ENCODE results near the gene PSMB7. TPM values are rescaled to one million over a fixed set of nuclear protein-coding genes. Genes with fewer than 3 reads are reported as not detected.

PSMB7 gene
- total RNA-seq, 2 experiments from 2014 or later = 164 to 186 TPM

- Histone ChIP-seq H3K9me2 (ENCODE audit: insufficient read depth, low read length) (no peaks in the 10 kb centered on the region), H3K27ac (ENCODE audit: low read depth, low read length, poor library complexity, severe bottlenecking) (no peak overlapping the region), H4K20me1 (ENCODE audit: insufficient read depth, low read length) (no peaks in the 10 kb centered on the region), H3K4me3 (ENCODE audit: low read depth, low read length, poor library complexity, severe bottlenecking) (no peak overlapping the region), H3K4me1 (ENCODE audit: insufficient read depth, low read length, poor library complexity, severe bottlenecking) (no peaks in the 10 kb centered on the region), H3K36me3 (ENCODE audit: insufficient read depth, low read length) (no peaks in the 10 kb centered on the region), H3K79me2 (ENCODE audit: insufficient read depth, low read depth, low read length) (no peaks in the 10 kb centered on the region), H3K4me2 (ENCODE audit: low read length) (no peak overlapping the region), H2AFZ (ENCODE audit: low read length) (no peak overlapping the region), H3K9me3 (ENCODE audit: low read length) (no peaks in the 10 kb centered on the region)
- no peak for DNase-seq (ENCODE audit: low spot score)
- no peak for TF ChIP-seq CTCF (conservative IDR thresholded peaks at IDR 0.05; ENCODE audit: low read length)
- TF ChIP-seq EZH2phosphoT487 (IDR thresholded peaks at IDR 0.05; ENCODE audit: borderline replicate concordance, low read depth, low read length) = no peak
- ChIA-PET POLR2A (no interaction called here), CTCF (ENCODE audit: unreplicated experiment) (no interaction called here)
- no TSS peak for BruUV-seq (replicated peaks)
- intact Hi-C loops (cut with micrococcal nuclease; ENCODE audit: unreplicated experiment) = no loop called here
Observed at GRCh38 chr9:124452326-124452725, 37.1 kb upstream of the PSMB7 start.

DNA sequence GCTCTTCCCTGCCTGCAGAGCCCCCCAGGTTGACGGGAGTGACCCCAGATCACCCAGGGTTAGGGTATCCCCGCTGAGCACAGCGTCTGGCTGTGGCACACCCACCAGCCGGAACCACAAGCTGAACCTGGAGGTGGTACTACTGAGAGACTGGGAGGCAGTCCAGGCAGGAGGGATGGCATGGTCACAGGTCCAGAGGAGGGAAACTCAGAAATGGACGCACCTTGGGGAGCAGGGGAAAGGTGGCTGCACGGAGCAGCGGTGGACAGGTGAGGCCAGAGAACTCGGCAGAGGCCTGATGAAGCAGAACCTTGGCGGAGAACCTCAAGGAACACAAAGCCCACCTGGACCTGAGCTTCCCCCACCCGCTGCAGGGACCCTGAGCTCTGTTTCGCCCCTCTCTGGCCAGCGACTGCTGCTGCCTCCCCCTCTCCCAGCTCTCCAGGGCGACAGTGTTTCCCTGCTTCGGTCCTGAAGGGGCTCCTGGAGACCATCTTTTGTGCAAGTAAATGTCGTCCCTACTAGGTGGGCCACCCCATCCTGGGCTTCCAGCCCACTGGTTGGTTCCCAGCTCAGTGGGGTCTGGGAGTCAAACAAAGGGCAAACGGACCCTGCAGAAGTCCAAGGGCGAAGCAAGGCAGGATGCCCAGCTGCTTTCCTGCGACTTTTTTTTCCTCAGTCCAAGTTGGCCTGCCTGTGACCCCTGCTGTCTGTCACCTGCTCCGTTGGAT is 35.9 kb upstream of the PSMB7 start:
- TF ChIP-seq EZH2phosphoT487 (IDR thresholded peaks at IDR 0.05; ENCODE audit: borderline replicate concordance, low read depth, low read length) (no peak), CTCF (conservative IDR thresholded peaks at IDR 0.05; ENCODE audit: low read length) (no peak)
- no peaks in the 10 kb centered on the region for H4K20me1 ChIP-seq (ENCODE audit: insufficient read depth, low read length)
- no peak for DNase-seq (ENCODE audit: low spot score)
- no peaks in the 10 kb centered on the region for H3K79me2 ChIP-seq (ENCODE audit: insufficient read depth, low read depth, low read length)
- H3K36me3 ChIP-seq (ENCODE audit: insufficient read depth, low read length) = no peaks in the 10 kb centered on the region
- H3K4me1 ChIP-seq (ENCODE audit: insufficient read depth, low read length, poor library complexity, severe bottlenecking) = no peaks in the 10 kb centered on the region
- BruUV-seq (replicated peaks) = no TSS peak
- no peak overlapping the region for H3K4me3 ChIP-seq (ENCODE audit: low read depth, low read length, poor library complexity, severe bottlenecking)
- H3K9me2 ChIP-seq (ENCODE audit: insufficient read depth, low read length) = no peaks in the 10 kb centered on the region
- no peaks in the 10 kb centered on the region for H3K9me3 ChIP-seq (ENCODE audit: low read length)
- no peak overlapping the region for H3K27ac ChIP-seq (ENCODE audit: low read depth, low read length, poor library complexity, severe bottlenecking)
- no peak overlapping the region for H2AFZ ChIP-seq (ENCODE audit: low read length)
- ChIA-PET POLR2A (no interaction called here), CTCF (ENCODE audit: unreplicated experiment) (no interaction called here)
- intact Hi-C loops (cut with micrococcal nuclease; ENCODE audit: unreplicated experiment) = no loop called here
- no peak overlapping the region for H3K4me2 ChIP-seq (ENCODE audit: low read length)

- CTCF ChIA-PET (ENCODE audit: unreplicated experiment) = no interaction called here
Observed at GRCh38 chr9:124450241-124450924, 35.1 kb upstream of the PSMB7 start, which contains the start of gene ADGRD2. ADGRD2 (plus strand) TSS chr9:124450451; CDS start chr9:124451667, 1,216 bp downstream.

More at GRCh38 chr9:124450241-124450924, 35.1 kb upstream of the PSMB7 start, which contains the start of gene ADGRD2:
- Histone ChIP-seq H3K27ac (ENCODE audit: low read depth, low read length, poor library complexity, severe bottlenecking) (no peak within 1 kb of the TSS), H3K79me2 (ENCODE audit: insufficient read depth, low read depth, low read length) (no peaks in the 10 kb centered on the region), H2AFZ (ENCODE audit: low read length) (no peak within 1 kb of the TSS), H3K4me2 (ENCODE audit: low read length) (no peak within 1 kb of the TSS), H3K4me1 (ENCODE audit: insufficient read depth, low read length, poor library complexity, severe bottlenecking) (no peaks in the 10 kb centered on the region), H3K9me2 (ENCODE audit: insufficient read depth, low read length) (no peaks in the 10 kb centered on the region), H3K36me3 (ENCODE audit: insufficient read depth, low read length) (no peaks in the 10 kb centered on the region), H3K4me3 (ENCODE audit: low read depth, low read length, poor library complexity, severe bottlenecking) (no peak within 1 kb of the TSS), H3K9me3 (ENCODE audit: low read length) (no peaks in the 10 kb centered on the region), H4K20me1 (ENCODE audit: insufficient read depth, low read length) (no peaks in the 10 kb centered on the region)
- BruUV-seq (replicated peaks) = no TSS peak
- no peak for DNase-seq (ENCODE audit: low spot score)
- POLR2A ChIA-PET = no interaction called here
- intact Hi-C loops (cut with micrococcal nuclease; ENCODE audit: unreplicated experiment) = no loop called here
- TF ChIP-seq CTCF (conservative IDR thresholded peaks at IDR 0.05; ENCODE audit: low read length) (no peak), EZH2phosphoT487 (IDR thresholded peaks at IDR 0.05; ENCODE audit: borderline replicate concordance, low read depth, low read length) (no peak)
